Ishikawa (cell line): ENCODE results near the gene AKR1B15.

Experiments used
- CEBPB ChIP-seq: IDR thresholded peaks from 2 replicates; pipeline ENCODE4 v1.6.1; 2012
- CREB1 ChIP-seq: IDR thresholded peaks from 2 replicates; pipeline ENCODE4 v1.6.1; 2012; ENCODE audit warnings: low read depth
- EGR1 ChIP-seq: IDR thresholded peaks from 2 replicates; pipeline ENCODE4 v1.6.1; 2012
- EP300 ChIP-seq: IDR thresholded peaks from 2 replicates; pipeline ENCODE4 v1.6.1; 2012; ENCODE audit warnings: borderline replicate concordance
- FOXM1 ChIP-seq: IDR thresholded peaks from 2 replicates; pipeline ENCODE4 v1.6.1; 2012; ENCODE audit warnings: low read depth, borderline replicate concordance
- NFIC ChIP-seq: IDR thresholded peaks from 2 replicates; pipeline ENCODE4 v1.6.1; 2012
- RAD21 ChIP-seq: IDR thresholded peaks from 2 replicates; pipeline ENCODE4 v1.6.1; 2012; ENCODE audit warnings: low read depth
- TAF1 ChIP-seq: IDR thresholded peaks from 2 replicates; pipeline ENCODE4 v1.6.1; 2012; ENCODE audit warnings: low read depth, mild to moderate bottlenecking
- TCF12 ChIP-seq: IDR thresholded peaks from 2 replicates; pipeline ENCODE4 v1.6.1; 2012; ENCODE audit warnings: low read depth
- TEAD4 ChIP-seq: IDR thresholded peaks from 2 replicates; pipeline ENCODE4 v1.6.1; 2012
- YY1 ChIP-seq: IDR thresholded peaks from 2 replicates; pipeline ENCODE4 v1.6.1; 2012; ENCODE audit warnings: low read depth
- ZBTB7A ChIP-seq: IDR thresholded peaks from 2 replicates; pipeline ENCODE4 v1.6.1; 2012; ENCODE audit warnings: low read depth
- TF ChIP-seq, protein P1 (sequence below): IDR thresholded peaks from 2 replicates; pipeline ENCODE4 v1.6.1; 2012
- TF ChIP-seq, protein P2 (sequence below): IDR thresholded peaks from 2 replicates; pipeline ENCODE4 v1.6.1; 2012; ENCODE audit warnings: low read depth, mild to moderate bottlenecking
- TF ChIP-seq, protein P3 (sequence below): IDR thresholded peaks from 2 replicates; pipeline ENCODE4 v1.6.1; 2012

AKR1B15 gene

DNA sequence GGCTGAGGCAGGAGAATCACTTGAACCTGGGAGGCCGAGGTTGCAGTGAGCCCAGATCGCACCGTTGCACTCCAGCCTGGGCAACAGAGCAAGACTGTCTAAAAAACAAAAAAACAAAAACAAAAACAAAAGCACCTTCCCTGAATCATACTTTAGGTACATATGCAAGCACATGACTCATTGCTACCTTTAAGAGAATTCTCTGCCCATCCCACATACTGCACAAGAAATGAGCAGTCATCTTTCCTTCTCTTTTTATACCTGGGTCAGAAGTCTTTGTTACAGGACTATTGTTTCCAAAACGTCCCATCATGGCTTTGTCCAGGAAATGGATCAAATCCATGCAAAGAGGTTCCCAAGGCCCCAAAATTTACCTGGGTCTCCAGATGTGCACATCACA lies 43.1 kb upstream of the AKR1B15 start:
- TF ChIP-seq FOXM1, result no peak
- TF ChIP-seq, protein P1, sequence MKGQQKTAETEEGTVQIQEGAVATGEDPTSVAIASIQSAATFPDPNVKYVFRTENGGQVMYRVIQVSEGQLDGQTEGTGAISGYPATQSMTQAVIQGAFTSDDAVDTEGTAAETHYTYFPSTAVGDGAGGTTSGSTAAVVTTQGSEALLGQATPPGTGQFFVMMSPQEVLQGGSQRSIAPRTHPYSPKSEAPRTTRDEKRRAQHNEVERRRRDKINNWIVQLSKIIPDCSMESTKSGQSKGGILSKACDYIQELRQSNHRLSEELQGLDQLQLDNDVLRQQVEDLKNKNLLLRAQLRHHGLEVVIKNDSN, result no peak

DNA sequence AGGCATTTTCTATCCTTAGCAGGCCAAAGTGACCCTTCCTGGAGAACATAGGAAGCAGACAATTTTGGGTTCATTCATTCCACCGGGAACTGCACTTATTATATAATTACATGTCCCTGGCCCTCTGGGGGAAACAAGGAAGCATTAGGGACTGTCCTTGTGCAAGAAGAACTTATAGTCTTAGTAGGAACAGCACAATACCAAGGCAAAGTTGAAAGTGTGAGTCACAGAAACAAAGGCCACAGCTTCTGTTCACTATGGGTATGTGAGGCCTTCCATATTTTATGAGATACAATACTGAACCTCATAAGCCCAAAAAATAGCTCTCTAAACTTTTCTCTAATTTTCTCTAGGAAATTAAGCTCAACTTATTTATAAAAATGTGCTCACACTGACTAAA lies 39.9 kb upstream of the AKR1B15 start:
- TF ChIP-seq TAF1, result no peak
- TF ChIP-seq, protein P2, sequence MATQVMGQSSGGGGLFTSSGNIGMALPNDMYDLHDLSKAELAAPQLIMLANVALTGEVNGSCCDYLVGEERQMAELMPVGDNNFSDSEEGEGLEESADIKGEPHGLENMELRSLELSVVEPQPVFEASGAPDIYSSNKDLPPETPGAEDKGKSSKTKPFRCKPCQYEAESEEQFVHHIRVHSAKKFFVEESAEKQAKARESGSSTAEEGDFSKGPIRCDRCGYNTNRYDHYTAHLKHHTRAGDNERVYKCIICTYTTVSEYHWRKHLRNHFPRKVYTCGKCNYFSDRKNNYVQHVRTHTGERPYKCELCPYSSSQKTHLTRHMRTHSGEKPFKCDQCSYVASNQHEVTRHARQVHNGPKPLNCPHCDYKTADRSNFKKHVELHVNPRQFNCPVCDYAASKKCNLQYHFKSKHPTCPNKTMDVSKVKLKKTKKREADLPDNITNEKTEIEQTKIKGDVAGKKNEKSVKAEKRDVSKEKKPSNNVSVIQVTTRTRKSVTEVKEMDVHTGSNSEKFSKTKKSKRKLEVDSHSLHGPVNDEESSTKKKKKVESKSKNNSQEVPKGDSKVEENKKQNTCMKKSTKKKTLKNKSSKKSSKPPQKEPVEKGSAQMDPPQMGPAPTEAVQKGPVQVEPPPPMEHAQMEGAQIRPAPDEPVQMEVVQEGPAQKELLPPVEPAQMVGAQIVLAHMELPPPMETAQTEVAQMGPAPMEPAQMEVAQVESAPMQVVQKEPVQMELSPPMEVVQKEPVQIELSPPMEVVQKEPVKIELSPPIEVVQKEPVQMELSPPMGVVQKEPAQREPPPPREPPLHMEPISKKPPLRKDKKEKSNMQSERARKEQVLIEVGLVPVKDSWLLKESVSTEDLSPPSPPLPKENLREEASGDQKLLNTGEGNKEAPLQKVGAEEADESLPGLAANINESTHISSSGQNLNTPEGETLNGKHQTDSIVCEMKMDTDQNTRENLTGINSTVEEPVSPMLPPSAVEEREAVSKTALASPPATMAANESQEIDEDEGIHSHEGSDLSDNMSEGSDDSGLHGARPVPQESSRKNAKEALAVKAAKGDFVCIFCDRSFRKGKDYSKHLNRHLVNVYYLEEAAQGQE, result no peak

DNA sequence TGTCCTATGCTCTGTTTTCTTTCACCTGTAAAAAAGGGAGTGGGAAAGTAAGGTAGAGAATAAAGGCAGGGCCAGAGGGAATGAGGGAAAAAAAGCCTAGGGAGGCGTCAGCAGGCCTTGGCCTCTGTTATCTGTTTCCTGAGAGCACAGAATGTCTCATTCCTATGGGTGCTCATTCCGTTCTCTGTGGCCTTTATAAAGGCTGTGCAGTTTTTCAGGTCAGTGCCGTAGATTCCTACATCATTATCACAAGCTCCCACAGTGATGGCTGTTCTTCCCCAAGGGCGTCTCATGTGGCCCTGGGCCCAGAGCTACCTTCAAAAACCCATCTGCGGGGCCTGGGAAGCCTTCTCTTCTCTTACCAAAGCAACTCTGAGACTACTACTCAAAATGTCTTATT lies 38.3 kb upstream of the AKR1B15 start:
- TF ChIP-seq, protein P1, result no peak
- no peak for TF ChIP-seq ZBTB7A
- TF ChIP-seq YY1, result no peak

DNA sequence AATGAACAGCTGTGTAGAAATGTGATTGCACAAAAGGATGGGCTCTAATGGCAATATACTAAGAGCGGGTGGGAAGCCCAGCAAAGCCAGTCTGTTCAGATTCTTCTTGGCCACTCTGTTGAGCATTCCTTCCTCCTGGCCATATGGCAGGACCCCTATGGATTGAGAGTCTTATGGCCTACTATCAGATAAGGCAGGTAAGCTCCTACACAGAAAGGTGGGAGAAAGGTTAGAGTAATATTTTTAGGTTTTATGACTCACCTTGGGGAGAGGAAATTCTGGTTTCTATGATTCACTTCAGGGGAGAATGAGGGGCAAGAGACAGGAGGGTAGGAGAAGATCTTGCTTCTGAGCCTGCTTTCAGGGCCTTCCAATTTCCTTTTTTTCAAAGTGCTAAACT lies 36.6 kb upstream of the AKR1B15 start:
- no peak for TF ChIP-seq TCF12
- no peak for TF ChIP-seq RAD21
- no peak for TF ChIP-seq EGR1
- TF ChIP-seq CEBPB, result no peak
- no peak for TF ChIP-seq YY1
- no peak for TF ChIP-seq TAF1
- no peak for TF ChIP-seq FOXM1
- TF ChIP-seq CREB1, result no peak
- no peak for TF ChIP-seq NFIC
- TF ChIP-seq, protein P3, sequence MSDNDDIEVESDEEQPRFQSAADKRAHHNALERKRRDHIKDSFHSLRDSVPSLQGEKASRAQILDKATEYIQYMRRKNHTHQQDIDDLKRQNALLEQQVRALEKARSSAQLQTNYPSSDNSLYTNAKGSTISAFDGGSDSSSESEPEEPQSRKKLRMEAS, result no peak
- TF ChIP-seq EP300, result no peak
- no peak for TF ChIP-seq ZBTB7A

DNA sequence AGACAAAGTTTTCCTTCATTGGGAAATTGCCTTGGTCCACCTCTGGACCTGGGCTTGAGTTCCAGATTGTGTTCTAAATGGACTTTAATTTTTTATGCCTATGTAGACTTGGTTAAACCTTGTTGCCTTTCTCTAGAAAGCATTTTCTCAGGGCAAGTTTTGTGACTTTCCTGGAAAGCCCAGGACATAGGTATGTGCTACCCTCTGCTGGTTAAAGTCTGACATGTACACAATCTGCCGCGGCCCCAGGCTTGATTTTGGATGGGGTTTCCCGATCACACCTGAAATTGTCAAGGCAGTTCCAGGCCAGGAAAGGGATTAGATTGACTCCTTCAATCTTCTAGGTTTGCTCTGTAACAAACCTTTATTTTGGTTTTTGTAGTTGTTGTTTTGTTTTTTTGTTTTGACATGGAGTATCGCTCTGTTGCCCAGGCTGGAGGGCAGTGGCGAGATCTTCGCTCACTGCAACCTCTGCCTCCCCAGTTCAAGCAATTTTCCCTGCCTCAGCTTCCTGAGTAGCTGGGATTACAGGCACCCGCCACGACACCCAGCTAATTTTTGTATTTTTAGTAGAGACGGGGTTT lies 35.6 kb upstream of the AKR1B15 start:
- TF ChIP-seq, protein P3, result no peak
- TF ChIP-seq RAD21, result peak; percentile 93

DNA sequence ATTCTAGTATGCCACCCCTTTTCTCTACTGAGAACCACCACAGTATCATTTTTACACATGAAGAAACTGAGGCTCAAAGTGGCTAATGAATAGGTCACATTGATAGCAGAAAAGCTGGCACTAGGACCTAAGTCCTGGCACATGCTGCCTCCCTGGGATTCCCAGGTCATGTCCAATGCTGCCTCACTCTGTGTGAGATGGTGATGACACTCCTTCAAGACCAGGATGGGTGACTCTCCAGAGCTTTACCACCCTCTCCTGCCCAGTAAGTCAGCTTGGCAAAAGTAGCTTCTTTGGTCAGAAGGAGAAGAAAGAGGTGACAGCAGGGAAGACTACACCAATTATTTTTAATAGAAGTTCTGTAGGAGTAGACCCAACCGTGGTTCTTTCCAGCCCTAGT lies 34.8 kb upstream of the AKR1B15 start:
- TF ChIP-seq, protein P1, result no peak
- TF ChIP-seq ZBTB7A, result no peak
- TF ChIP-seq TEAD4, result no peak
- TF ChIP-seq NFIC, result no peak
- no peak for TF ChIP-seq YY1
- TF ChIP-seq TAF1, result no peak
- TF ChIP-seq CREB1, result no peak
- no peak for TF ChIP-seq EP300
- TF ChIP-seq TCF12, result no peak

DNA sequence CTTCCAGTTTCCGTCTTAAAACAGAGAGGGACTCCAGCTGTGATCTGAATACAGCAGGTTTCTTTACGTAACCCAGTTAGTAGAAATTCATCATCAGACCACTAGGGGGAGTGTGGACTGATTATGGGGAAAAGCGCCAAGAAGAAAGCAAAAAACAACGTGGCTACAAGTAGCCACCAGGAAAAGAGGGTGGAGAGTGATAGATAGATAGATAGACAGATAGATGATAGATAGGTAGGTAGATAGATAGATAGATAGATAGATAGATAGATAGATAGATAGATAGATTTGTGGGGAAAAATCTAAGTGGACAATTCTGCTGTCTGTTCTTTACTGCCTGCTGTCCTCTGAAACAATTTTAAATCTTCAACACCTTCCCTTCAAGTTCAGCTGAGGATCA lies 34.2 kb upstream of the AKR1B15 start:
- TF ChIP-seq TCF12, result no peak
- TF ChIP-seq RAD21, result peak; percentile 68
- peak; percentile 46; the same call in 1 of the 2 replicates for TF ChIP-seq NFIC

DNA sequence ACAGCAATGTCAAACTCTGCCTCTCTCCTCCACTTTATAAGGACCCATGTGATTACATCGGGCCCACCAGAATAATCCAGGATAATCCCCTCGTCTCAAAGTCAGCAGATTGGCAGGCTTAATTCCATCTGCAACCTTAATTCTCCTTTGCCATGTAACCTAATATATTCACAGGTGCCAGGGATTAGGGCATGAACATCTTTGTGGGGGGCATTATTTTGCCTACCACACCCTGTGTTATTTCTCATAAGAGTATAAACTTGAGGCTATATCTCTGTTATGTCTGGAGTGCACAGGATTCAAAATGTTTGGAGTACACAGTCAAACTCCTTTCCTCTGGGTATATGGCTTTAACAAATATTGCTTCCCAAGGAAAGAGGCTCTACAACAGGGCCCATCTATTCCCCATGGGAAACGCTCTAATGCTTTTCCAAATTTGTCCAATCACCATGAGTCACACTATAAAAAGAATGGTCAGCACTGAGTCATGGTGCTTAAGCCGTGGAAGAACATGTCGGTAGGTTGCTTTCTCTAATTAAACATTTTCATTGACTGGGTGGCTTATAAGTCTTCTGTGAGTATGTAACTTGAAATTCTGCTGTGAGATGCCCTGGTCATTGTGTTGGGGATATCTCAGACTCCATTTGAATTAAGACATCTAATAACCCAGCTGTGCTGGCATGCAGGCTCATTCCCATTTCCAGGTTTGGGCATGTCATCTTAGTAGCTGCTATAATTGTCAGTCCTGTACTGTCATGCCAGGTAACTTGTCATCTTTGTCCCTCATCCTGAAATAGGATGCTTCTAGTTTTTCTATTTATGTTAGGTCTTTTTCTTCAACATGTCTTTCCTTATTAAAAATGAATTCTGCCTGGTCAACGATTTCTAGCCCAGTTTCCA lies 33.1 kb upstream of the AKR1B15 start:
- TF ChIP-seq, protein P2, result no peak
- TF ChIP-seq CEBPB (no peak), TCF12 (no peak), YY1 (no peak), ZBTB7A (no peak), NFIC (no peak), TEAD4 (0 out of 2 replicates have a peak, but pooled peaks have one; percentile 8), FOXM1 (no peak)
